NCI-H146 (cell line): Measurements from ENCODE around the gene ABCG8.

Experiments used
- DNase-seq: peaks from one replicate; lab custom pipeline; 2025; lab: John Stamatoyannopoulos, UW

The ABCG8 gene

GRCh38 chr2:43838560-43839267 is at the start of gene ABCG8, which contains the start of gene ABCG5:
Gene ABCG8, plus strand, starts transcription at chr2:43838971. Its CDS starts 83 bp downstream, at chr2:43839054.
Gene ABCG5, minus strand, starts transcription at chr2:43838839. Its CDS starts 160 bp downstream, at chr2:43838679.
- DNase-seq: no peak

- DNase-seq: no peak
Observed at GRCh38 chr2:43790147-43790546, 48.6 kb upstream of the ABCG8 start.

GRCh38 chr2:43791035-43791765 is 47.6 kb upstream of the ABCG8 start:
- DNase-seq: no peak

GRCh38 chr2:43792653-43793052 is 46.1 kb upstream of the ABCG8 start:
- no peak for DNase-seq

- DNase-seq: no peak
Observed at GRCh38 chr2:43794956-43795355, 43.8 kb upstream of the ABCG8 start.

GRCh38 chr2:43796206-43796605 is 42.6 kb upstream of the ABCG8 start:
- no peak for DNase-seq

GRCh38 chr2:43798300-43798699 is 40.5 kb upstream of the ABCG8 start:
- peak; percentile 12 for DNase-seq

GRCh38 chr2:43800894-43801293 is 37.9 kb upstream of the ABCG8 start:
- DNase-seq: no peak

- no peak for DNase-seq
Observed at GRCh38 chr2:43802135-43802534, 36.6 kb upstream of the ABCG8 start.

- no peak for DNase-seq
Observed at GRCh38 chr2:43803113-43803512, 35.7 kb upstream of the ABCG8 start.

- no peak for DNase-seq
Observed at GRCh38 chr2:43806719-43807031, 32.1 kb upstream of the ABCG8 start.

GRCh38 chr2:43810452-43810851 is 28.3 kb upstream of the ABCG8 start:
- DNase-seq: no peak

- no peak for DNase-seq
Observed at GRCh38 chr2:43810888-43811287, 27.9 kb upstream of the ABCG8 start.

GRCh38 chr2:43812006-43812405 is 26.8 kb upstream of the ABCG8 start:
- no peak for DNase-seq

GRCh38 chr2:43812947-43813346 is 25.8 kb upstream of the ABCG8 start:
- no peak for DNase-seq

GRCh38 chr2:43814711-43815110 is 24.1 kb upstream of the ABCG8 start:
- DNase-seq: no peak

- DNase-seq: no peak
Observed at GRCh38 chr2:43818761-43819160, 20.0 kb upstream of the ABCG8 start.

GRCh38 chr2:43819491-43820163 is 19.1 kb upstream of the ABCG8 start:
- no peak for DNase-seq

GRCh38 chr2:43822839-43823238 is 15.9 kb upstream of the ABCG8 start:
- DNase-seq: no peak

GRCh38 chr2:43823751-43824150 is 15.0 kb upstream of the ABCG8 start:
- no peak for DNase-seq

GRCh38 chr2:43824512-43824911 is 14.3 kb upstream of the ABCG8 start:
- no peak for DNase-seq

GRCh38 chr2:43824951-43825493 is 13.7 kb upstream of the ABCG8 start:
- no peak for DNase-seq

- DNase-seq: no peak
Observed at GRCh38 chr2:43825841-43826240, 12.9 kb upstream of the ABCG8 start.
